Activated B cell treated with CpG ODN at 0.5 μM for 24 hours (primary cell): ENCODE results near the gene RCSD1. TPM values are rescaled to one million over a fixed set of nuclear protein-coding genes. Genes with fewer than 3 reads are reported as not detected.
A peak's percentile ranks its signal among the peaks of the same experiment; 100 is the strongest.

Experiments
- ATAC-seq: fragments of 200-7000 bp; cut with Tn5 transposase; one replicate; pipeline ENCODE4 v1.10.0; 2021; ENCODE audit warnings: low read depth, mild to moderate bottlenecking, moderate library complexity
- CTCF ChIA-PET: fragments of 350-600 bp; sonication (Branson Sonifier 250); formaldehyde crosslinking; loops from one replicate; lab custom pipeline; 2021; ENCODE audit warnings: antibody characterized with exemption; lab: Charles Lee
- POLR2A ChIA-PET: fragments of 350-600 bp; sonication (Branson Sonifier 250); formaldehyde crosslinking; loops from one replicate; lab custom pipeline; 2021; ENCODE audit warnings: antibody characterized with exemption; lab: Charles Lee
- DNase-seq: peaks from one replicate; pipeline ENCODE4 v3.0.0; 2022
- H3K27ac Mint-ChIP-seq: one replicate; pipeline ENCODE4 v1.8.0; 2020; ENCODE audit warnings: mixed read lengths
- H3K27me3 Mint-ChIP-seq: one replicate; pipeline ENCODE4 v1.8.0; 2021; ENCODE audit warnings: mixed read lengths
- H3K36me3 Mint-ChIP-seq: one replicate; pipeline ENCODE4 v1.8.0; 2021; ENCODE audit warnings: low read depth, mixed read lengths
- H3K4me1 Mint-ChIP-seq: one replicate; pipeline ENCODE4 v1.8.0; 2021; ENCODE audit warnings: mixed read lengths
- H3K4me3 Mint-ChIP-seq: one replicate; pipeline ENCODE4 v1.8.0; 2020; ENCODE audit warnings: mild to moderate bottlenecking, mixed read lengths
- H3K9me3 Mint-ChIP-seq: one replicate; pipeline ENCODE4 v1.8.0; 2020; ENCODE audit warnings: mixed read lengths
- intact Hi-C: fragments of 100-400 bp; cut with micrococcal nuclease; formaldehyde crosslinking; loops from one replicate; pipeline ENCODE4 v1.15.1; 2024
- total RNA-seq: library from RNA; stranded (reverse); gene quantifications from 2 replicates; pipeline ENCODE4 v1.2.3, GENCODE V29; 2022
- TF ChIP-seq, protein P1 (sequence below): fragments of 200-600 bp; IDR thresholded peaks from one replicate; pipeline ENCODE4 v1.8.0; 2022; ENCODE audit warnings: antibody characterized with exemption, mild to moderate bottlenecking

RCSD1 gene
- total RNA-seq, 1 donor from 2014 or later: 185 TPM

GRCh38 chr1:167661527-167662426 lies 31.7 kb downstream of the RCSD1 start:
- TF ChIP-seq, protein P1, sequence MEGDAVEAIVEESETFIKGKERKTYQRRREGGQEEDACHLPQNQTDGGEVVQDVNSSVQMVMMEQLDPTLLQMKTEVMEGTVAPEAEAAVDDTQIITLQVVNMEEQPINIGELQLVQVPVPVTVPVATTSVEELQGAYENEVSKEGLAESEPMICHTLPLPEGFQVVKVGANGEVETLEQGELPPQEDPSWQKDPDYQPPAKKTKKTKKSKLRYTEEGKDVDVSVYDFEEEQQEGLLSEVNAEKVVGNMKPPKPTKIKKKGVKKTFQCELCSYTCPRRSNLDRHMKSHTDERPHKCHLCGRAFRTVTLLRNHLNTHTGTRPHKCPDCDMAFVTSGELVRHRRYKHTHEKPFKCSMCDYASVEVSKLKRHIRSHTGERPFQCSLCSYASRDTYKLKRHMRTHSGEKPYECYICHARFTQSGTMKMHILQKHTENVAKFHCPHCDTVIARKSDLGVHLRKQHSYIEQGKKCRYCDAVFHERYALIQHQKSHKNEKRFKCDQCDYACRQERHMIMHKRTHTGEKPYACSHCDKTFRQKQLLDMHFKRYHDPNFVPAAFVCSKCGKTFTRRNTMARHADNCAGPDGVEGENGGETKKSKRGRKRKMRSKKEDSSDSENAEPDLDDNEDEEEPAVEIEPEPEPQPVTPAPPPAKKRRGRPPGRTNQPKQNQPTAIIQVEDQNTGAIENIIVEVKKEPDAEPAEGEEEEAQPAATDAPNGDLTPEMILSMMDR: no peak
- peaks cover 92% of the 10 kb centered on the region for H3K36me3 Mint-ChIP-seq
- DNase-seq (no peak), ATAC-seq (no peak)
- peak overlapping the region; percentile 6 for H3K4me3 Mint-ChIP-seq
- CTCF ChIA-PET: interaction anchor here (2.0 kb wide), 1 partner anchor 61 kb away, joined by 8 read pairs; no protein-coding TSS in a partner anchor
- H3K27me3 Mint-ChIP-seq: no peaks in the 10 kb centered on the region
- peak overlapping the region; percentile 79 for H3K27ac Mint-ChIP-seq
- H3K9me3 Mint-ChIP-seq: no peaks in the 10 kb centered on the region
- H3K4me1 Mint-ChIP-seq: peaks cover 100% of the 10 kb centered on the region
- intact Hi-C loops: loop anchor here (2.0 kb wide), 1 partner anchor 15 kb away; no protein-coding TSS in a partner anchor
- POLR2A ChIA-PET: interaction anchor here (0.6 to 1.2 kb wide), 3 partner anchors 11 to 24 kb away, joined by 3 to 5 read pairs (median 4); no protein-coding TSS in a partner anchor

DNA sequence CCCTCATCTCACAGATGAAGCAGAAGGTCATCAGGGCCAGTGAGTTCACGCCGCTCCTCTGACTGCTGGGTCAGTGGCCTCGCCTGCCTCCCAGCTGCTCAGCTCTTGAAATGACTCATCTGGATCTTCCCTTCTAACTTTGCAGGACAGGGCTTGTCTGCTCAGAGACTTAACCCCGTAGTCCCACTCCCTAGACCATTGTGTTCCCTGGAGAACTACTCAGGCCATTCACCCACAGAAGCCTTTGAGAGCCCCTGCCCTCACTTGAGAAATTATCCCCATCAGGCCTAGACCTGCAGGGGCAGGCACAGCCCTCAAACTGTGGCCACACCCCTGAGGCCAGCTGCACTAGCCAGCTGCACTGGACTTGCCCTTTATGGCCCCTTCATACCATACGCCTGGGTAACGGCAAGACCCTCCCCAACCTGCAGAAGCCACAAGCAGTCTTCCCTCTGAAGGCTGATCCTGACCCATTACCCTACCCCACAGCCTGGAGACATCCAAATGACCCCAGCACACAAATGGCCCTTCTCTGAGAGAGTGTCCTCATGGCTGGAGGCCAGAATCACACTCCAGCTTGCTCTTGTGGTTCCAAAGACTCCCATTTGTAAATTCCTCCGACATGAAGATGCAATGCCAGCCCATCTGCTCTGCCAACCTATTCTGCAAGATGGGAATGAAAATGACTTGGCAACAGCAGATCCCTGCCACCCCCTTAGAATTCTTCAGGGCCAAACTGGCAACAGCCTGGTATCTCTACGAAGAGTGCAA lies 33.2 kb downstream of the RCSD1 start:
- TF ChIP-seq, protein P1: no peak
- ChIA-PET POLR2A (no interaction called here), CTCF (interaction anchor here (2.0 kb wide), 1 partner anchor 62 kb away, joined by 8 read pairs; no protein-coding TSS in a partner anchor)
- H3K4me3 Mint-ChIP-seq: no peak overlapping the region
- no peaks in the 10 kb centered on the region for H3K27me3 Mint-ChIP-seq
- no peak for DNase-seq
- no peaks in the 10 kb centered on the region for H3K9me3 Mint-ChIP-seq
- H3K27ac Mint-ChIP-seq: peak overlapping the region; percentile 59
- ATAC-seq: no peak
- intact Hi-C loops: no loop called here
- peaks cover 100% of the 10 kb centered on the region for H3K4me1 Mint-ChIP-seq
- peaks cover 87% of the 10 kb centered on the region for H3K36me3 Mint-ChIP-seq

DNA sequence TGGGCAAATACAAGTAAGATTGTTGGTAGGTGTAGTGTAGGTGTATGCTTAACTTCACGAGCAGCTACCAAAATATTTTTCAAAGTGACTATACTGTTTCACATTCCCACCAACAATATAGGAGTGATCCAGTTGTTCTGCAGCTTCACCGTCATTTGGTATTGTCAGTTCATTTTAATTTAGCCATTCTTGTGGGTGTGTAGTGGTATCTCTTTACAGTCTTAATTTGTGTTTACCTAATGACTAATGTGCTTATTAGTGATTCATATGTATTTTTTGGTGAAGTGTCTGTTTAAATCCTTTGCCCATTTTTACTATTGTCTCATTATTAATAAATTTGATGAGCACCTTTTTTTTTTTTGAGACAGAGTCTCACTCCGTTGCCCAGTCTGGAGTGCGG lies 35.4 kb downstream of the RCSD1 start:
- CTCF ChIA-PET: interaction anchor here (1.0 to 1.4 kb wide), 2 partner anchors 22 to 65 kb away, joined by 3 to 5 read pairs; no protein-coding TSS in a partner anchor
- Mint-ChIP-seq H3K36me3 (peaks cover 86% of the 10 kb centered on the region), H3K27me3 (no peaks in the 10 kb centered on the region), H3K4me3 (no peak overlapping the region), H3K4me1 (peaks cover 100% of the 10 kb centered on the region), H3K27ac (no peak overlapping the region), H3K9me3 (no peaks in the 10 kb centered on the region)
- TF ChIP-seq, protein P1: no peak
- no peak for ATAC-seq
- POLR2A ChIA-PET: interaction anchor here (0.7 to 1.9 kb wide), 2 partner anchors 15 to 91 kb away, joined by 4 to 6 read pairs; no protein-coding TSS in a partner anchor
- intact Hi-C loops: no loop called here
- no peak for DNase-seq

- Mint-ChIP-seq H3K4me1 (peaks cover 100% of the 10 kb centered on the region), H3K9me3 (no peaks in the 10 kb centered on the region), H3K27ac (peak overlapping the region; percentile 77), H3K4me3 (peak overlapping the region; percentile 36), H3K27me3 (no peaks in the 10 kb centered on the region), H3K36me3 (peaks cover 87% of the 10 kb centered on the region)
- CTCF ChIA-PET: interaction anchor here (1.4 kb wide), 1 partner anchor 22 kb away, joined by 5 read pairs; no protein-coding TSS in a partner anchor
- POLR2A ChIA-PET: interaction anchor here (1.9 to 3.5 kb wide), 2 partner anchors 16 to 50 kb away, joined by 6 to 16 read pairs; no protein-coding TSS in a partner anchor
- TF ChIP-seq, protein P1: no peak
- intact Hi-C loops: no loop called here
- no peak for ATAC-seq
- no peak for DNase-seq
Measured at GRCh38 chr1:167666416-167666815, 36.4 kb downstream of the RCSD1 start.
